ENCODE data around the gene SPTB. TPM values are rescaled to one million over a fixed set of nuclear protein-coding genes. Genes with fewer than 3 reads are reported as not detected.
"Not testable (repeated sequence)": the region's sequence is repeated elsewhere in the genome, so short reads cannot be mapped to it uniquely, and the experiment has no call there.

Gene SPTB
- polyA plus RNA-seq (2014; cell fraction: cytosol; rRNA removed) = 0.57 and 4.5 TPM in 2 replicates
- polyA plus RNA-seq (2014; cell fraction: nucleus; rRNA removed) = 0.20 and 0.31 TPM in 2 replicates

DNA sequence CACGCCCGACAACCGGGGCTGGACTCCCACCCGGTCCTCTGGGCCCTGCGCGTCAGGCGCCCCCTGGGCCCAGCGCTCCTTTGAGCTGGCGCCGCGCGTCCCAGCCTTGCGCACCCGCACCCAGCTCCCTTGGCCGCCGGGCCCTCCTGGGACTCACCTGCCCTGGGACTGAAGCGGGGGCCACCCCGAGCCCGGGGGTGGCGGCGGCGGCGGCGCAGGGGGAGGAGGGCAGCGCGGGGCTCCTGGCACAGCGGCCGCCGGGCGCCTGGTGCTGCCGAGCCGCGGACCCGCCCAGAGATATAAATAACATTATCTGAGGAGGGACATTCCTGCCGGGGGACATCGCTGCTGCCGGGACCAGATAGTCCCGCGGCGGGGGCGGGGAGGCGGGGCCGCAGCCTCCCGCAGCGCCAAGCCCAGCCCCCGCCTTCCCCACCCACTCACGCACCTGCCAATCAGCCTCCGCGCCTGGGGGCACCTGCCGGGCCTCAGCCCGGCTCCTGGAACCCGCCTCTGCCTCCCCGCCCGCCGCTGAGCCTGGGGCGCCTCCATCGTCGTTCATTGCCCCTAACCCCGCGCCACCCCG, at the start of gene SPTB:
Gene SPTB (minus strand): TSS at position 273 of the 586 bp plus-strand sequence. CDS start 56,813 bp downstream, outside the sequence.
- DNase-seq (ENCODE audit: low spot score) = no peak

GRCh38 chr14:64929014-64929359, 49.3 kb upstream of the SPTB start:
- no peak for DNase-seq (ENCODE audit: low spot score)

DNA sequence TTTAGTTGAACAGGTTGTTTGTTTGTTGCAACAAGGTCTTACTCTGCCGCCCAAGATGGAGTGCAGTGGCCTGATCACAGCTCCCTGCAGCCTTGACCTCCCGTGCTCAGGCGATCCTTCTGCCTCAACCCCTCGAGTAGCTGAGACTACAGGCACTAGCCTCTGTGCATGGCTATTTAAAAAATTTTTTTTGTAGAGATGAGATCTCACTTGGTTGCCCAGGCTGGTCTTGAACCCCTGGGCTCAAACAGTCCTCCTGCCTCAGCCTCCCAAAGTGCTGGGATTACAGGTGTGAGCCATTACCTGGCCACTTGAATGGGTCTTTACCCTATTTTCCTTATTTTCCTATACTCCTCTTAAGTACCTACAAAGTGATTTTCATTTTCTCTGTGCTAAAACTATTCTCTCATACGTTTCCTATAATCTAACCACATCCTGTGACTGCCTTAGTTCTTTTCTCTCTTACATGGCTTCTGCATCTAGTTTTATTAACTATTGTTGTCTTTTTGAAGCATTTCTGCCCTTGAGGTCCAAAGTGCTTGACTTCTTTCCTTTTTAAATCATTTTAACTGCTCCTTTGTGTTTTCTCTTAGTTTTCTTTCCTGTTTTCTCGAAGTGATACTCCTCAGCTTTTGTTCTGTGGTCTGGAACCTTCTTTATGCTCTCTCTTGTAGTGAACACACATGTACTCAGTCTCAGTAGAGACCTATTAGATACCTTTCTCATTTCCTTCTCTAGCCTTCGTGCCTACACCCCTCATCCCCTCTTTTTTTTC, 48.7 kb upstream of the SPTB start:
- no peak for DNase-seq (ENCODE audit: low spot score)

GRCh38 chr14:64927031-64927430, 47.3 kb upstream of the SPTB start:
- no peak for DNase-seq (ENCODE audit: low spot score)

GRCh38 chr14:64926398-64926995, 46.8 kb upstream of the SPTB start:
- no peak for DNase-seq (ENCODE audit: low spot score)

- DNase-seq (ENCODE audit: low spot score) = no peak
These were observed 43.3 kb upstream of the SPTB start for GRCh38 chr14:64923015-64923414.

DNA sequence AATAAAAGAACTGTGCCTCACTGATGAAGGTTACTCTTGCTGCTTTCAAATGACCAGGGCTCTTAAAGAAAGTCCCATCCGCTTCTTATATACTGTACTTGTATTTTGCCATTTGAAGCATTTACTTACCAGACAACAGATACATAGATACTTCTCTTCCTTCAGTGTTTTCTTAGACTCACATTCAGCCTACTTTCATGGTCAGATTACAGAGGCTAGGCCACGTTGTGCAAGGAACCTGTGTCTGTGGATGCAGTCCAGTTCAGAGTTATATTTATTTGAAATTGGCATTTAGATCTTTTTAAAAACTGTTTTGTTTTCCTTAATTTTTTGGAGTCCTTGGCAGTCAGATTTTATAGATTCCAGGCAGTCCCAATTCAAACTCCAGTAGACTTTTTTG, 40.8 kb upstream of the SPTB start:
- no peak for DNase-seq (ENCODE audit: low spot score)

DNA sequence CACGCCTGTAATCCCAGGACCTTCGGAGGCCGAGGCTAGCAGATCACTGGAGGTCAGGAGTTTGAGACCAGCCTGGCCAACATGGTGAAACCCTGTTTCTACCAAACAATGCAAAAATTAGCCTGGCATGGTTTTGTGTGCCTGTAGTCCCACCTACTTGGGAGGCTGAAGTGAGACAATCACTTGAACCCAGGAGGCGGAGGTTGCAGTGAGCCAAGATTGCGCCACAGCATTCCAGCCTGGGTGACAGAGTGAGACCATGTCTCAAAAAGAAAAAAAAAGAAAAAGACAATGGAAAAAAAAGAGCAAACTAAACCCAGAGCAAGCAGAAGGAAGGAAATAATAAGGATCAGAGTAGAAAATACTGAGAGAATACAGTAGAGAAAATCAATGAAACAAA, 39.9 kb upstream of the SPTB start:
- DNase-seq (ENCODE audit: low spot score) = no peak

GRCh38 chr14:64919215-64919614, 39.5 kb upstream of the SPTB start:
- DNase-seq (ENCODE audit: low spot score) = no peak

DNA sequence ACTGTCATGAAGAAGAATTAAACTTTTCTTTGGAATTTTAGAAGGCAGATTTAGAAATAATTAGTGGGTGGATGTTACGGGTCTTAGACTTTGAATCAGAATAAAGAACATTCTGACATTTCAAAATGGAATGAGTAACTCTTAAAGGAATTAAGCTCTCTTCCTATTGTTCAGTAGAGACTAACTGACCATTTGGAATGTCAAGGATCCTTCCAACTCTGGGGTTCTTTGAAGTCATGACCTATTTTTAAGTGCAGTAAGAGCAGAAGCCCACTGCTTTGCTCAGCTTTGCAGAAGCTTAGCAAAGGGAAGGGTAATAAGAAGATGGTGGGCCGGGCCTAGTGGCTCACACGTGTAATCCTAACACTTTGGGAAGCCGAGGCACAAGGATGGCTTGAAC, 38.5 kb upstream of the SPTB start:
- no peak for DNase-seq (ENCODE audit: low spot score)

- no peak for DNase-seq (ENCODE audit: low spot score)
These were observed 36.1 kb upstream of the SPTB start for GRCh38 chr14:64915797-64916196.

DNA sequence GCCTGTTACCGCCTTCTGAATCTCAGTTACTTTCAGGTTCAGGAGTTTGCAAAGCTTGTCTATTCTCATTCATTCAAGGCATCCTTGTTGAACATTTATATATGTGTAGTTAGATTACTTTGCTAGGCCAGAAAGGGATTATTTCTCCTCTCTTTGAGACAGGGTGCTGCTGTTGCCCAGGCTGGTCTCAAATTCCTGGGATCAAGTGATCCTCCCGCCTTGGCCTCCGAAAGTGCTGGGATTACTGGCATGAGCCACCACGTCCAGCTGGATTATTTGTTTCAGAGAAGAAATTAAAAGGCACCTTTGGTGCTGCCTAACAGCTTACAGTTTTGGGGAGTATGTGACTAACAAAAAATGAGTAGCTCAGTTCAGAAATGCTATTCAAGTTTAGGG, 35.3 kb upstream of the SPTB start:
- DNase-seq (ENCODE audit: low spot score) = no peak

DNA sequence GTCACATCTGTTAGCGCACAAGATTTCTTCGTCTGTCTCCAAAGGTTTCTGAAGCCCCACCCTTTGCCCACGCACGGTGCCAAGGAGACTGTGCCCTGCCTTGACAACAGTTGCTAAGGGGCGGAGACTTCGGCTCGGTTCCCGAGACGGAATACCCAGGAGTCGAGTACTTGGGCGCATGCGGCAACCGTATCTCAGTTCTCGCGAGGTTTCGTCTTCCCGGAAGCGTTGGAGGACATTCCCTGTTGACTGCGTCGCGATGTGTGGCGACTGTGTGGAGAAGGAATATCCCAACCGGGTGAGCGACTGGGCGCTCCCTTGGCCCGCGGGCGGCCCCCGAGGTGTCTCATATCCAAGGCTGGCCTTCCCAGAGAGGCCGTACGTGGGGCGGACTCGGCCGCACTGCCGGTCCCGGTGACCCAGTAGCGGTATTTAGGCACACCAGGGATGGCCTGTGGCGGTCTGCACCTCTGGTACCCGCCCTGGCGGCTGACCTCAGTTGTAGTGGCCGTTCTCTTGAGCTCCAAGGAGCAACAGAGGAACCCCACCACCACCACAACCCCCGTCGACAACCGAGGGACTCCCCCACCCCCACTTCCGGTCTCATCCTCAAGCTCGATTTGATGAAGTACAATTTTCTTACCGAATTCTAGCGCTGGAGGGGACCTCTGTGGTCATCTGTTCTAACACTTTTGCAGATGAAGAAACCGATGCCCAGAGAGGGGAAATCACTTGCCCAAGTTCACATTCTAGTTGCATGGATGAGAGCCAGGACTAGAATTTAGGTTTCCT, 34.7 kb upstream of the SPTB start, which contains the start of gene CHURC1:
Gene CHURC1 (plus strand): TSS at position 219 of the 792 bp plus-strand sequence. CDS start 41 bp downstream, at position 260.
- peak; percentile 97 for DNase-seq (ENCODE audit: low spot score)

DNA sequence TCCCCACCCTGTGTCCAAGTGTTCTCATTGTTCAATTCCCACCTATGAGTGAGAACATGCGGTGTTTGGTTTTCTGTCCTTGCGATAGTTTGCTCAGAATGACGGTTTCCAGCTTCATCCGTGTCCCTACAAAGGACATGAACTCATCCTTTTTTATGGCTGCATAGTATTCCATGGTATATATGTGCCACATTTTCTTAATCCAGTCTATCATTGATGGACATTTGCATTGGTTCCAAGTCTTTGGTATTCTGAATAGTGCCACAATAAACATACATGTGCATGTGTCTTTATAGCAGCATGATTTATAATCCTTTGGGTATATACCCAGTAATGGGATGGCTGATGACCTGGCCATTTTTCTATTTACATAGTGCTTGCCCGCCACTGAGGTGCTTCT, 33.8 kb upstream of the SPTB start:
- DNase-seq (ENCODE audit: low spot score) = not testable (repeated sequence)

DNA sequence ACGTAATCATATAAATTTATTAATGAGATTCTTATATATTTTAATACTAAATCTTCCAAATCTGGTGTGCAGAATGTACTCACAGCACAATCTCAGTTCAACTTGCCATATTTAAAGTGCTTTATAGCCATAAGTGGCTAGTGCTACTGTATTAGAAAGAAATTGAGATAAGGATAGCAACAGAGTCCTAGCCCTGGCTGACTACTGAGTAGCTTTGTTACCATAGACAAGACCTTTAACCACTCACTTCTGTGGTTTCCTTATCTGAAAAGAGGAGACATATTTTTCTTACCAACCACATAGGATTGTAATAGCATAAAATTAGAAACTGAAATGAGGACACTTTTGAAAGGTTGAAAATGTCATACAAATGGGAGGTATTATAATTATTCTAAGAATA, 32.6 kb upstream of the SPTB start:
- DNase-seq (ENCODE audit: low spot score) = no peak

DNA sequence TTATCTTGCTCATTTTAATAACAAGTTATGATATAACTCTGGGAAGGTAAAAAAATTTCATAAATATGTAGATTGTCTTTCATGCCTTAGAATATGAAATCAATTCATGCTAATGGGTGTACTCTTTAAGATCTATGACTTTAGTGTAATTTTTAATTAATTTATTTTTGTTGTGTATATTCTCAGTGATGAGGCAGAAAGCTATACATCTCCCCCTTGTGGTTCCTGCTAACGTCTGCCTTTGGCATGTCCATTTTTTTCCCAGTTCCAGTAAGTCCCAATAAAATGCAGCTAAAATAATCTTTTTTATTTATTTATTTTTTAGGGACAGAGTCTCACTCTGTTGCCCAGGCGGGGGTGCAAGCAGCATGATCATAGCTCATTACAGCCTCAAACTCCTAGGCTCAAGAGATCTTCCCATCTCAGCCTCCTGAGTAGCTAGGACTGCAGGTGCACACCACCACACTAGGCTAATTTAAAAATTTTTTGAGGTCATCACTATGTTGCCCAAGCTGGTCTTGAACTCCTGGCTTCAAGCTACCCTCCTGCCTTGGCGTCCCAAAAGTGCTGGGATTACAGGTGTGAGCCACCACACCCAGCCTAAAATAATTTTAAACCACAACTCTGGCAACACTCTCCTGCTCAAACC, 31.3 kb upstream of the SPTB start:
- peak; percentile 7 for DNase-seq (ENCODE audit: low spot score)

- DNase-seq (ENCODE audit: low spot score) = no peak
These were observed 26.3 kb upstream of the SPTB start for GRCh38 chr14:64906022-64906421.

GRCh38 chr14:64899958-64900357, 20.3 kb upstream of the SPTB start:
- DNase-seq (ENCODE audit: low spot score) = no peak

DNA sequence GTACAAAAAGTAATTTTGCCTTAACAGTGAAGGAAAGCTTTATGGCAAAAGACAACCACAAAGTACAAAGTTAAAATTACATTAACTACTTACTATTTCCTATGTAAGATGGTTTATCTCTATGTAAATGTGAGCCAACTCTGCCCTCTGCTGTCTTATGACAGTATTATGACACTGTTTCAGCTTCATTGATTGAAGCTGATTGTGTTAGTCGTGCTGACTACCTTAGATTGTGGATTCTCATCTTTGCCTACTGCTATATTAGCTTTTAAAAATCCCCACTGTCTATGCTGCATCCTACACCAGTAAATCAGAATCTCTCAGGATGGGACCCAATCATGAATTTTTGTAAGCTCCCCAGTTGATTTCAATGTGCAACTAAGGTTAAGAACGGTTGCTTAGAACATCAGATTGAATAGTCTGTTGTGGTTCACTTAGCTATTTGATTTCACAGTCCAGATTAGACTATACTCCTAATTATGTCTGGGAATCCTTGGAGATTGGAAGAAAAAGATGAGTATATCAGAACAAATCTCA, 12.2 kb upstream of the SPTB start:
- DNase-seq (ENCODE audit: low spot score) = peak; percentile 57

GRCh38 chr14:64891173-64891838, 11.6 kb upstream of the SPTB start:
- no peak for DNase-seq (ENCODE audit: low spot score)

- no peak for DNase-seq (ENCODE audit: low spot score)
These were observed 9.6 kb upstream of the SPTB start for GRCh38 chr14:64889352-64889751.
